Tibial nerve (tissue), 4 donors: ENCODE measurements around the gene PLB1. TPM values are rescaled to one million over a fixed set of nuclear protein-coding genes. Genes with fewer than 3 reads are reported as not detected.

Source experiments
- DNase-seq, 2 donors: peaks; one replicate each; pipeline ENCODE4 v3.0.0-alpha.2; 2019; ENCODE audit warnings: low spot score in 2 of 2
- H3K27ac ChIP-seq, 4 donors: fragments of 200-600 bp; sonication (generic) in 3 of 4; one replicate each; pipeline ENCODE4 v1.5.1; 2017 to 2019; ENCODE audit warnings: mild to moderate bottlenecking in 1 of 4
- H3K27me3 ChIP-seq, 2 donors: fragments of 200-600 bp; sonication (generic) in 1 of 2; one replicate each; pipeline versions ENCODE4 v1.5.1 to v1.6.0; 2017 to 2019
- H3K36me3 ChIP-seq, 3 donors: fragments of 200-600 bp; sonication (generic); one replicate each; pipeline ENCODE4 v1.5.1; 2018 to 2019
- H3K4me1 ChIP-seq, 4 donors: fragments of 200-600 bp; sonication (generic) in 3 of 4; one replicate each; pipeline ENCODE4 v1.5.1; 2017 to 2019
- H3K4me3 ChIP-seq, 4 donors: fragments of 200-600 bp; sonication (generic) in 3 of 4; one replicate each; pipeline ENCODE4 v1.5.1; 2017 to 2019; ENCODE audit warnings: mild to moderate bottlenecking in 1 of 4, moderate library complexity in 1 of 4
- H3K9me3 ChIP-seq, 4 donors: fragments of 200-600 bp; sonication (generic) in 3 of 4; one replicate each; pipeline ENCODE4 v1.5.1; 2017 to 2019
- CTCF ChIP-seq, 5 experiments: fragments of 200-600 bp in 3 of 5; fragments of 450-650 bp in 2 of 5; sonication (generic) in 3 of 5; IDR thresholded peaks; one replicate each; pipeline ENCODE4 v1.5.1; 2016 to 2019; ENCODE audit warnings: antibody characterized with exemption in 5 of 5, mild to moderate bottlenecking in 3 of 5, moderate library complexity in 2 of 5
- EP300 ChIP-seq, 2 donors: sonication (generic); formaldehyde crosslinking; IDR thresholded peaks; one replicate each; pipeline ENCODE4 v1.6.1; 2017; ENCODE audit warnings: antibody characterized with exemption in 2 of 2, mild to moderate bottlenecking in 1 of 2
- POLR2A ChIP-seq, 2 donors: fragments of 450-650 bp; IDR thresholded peaks; one replicate each; pipeline ENCODE4 v1.6.1; 2017; ENCODE audit warnings: antibody characterized with exemption in 2 of 2, mild to moderate bottlenecking in 2 of 2, moderate library complexity in 2 of 2
- WGBS, 2 donors: methylation state at CpG; one replicate each; pipeline ENCODE4 v1.1.5; 2018; 5-methylcytosine and 5-hydroxymethylcytosine counted together
- total RNA-seq, 4 donors: library from RNA; depleted of rRNA; stranded (reverse); fragments of >200 nt; gene quantifications; one replicate each; pipeline ENCODE4 v1.1.0, GENCODE V29; 2016

Gene PLB1
- total RNA-seq, 4 donors from 2014 or later, result 1.7 to 8.4 (median 4.7) TPM

GRCh38 chr2:28488858-28489575 is 6.8 kb upstream of the PLB1 start:
- H3K4me1 ChIP-seq, result no peaks in the 10 kb centered on the region
- no peaks in the 10 kb centered on the region for H3K27me3 ChIP-seq
- H3K36me3 ChIP-seq, result no peaks in the 10 kb centered on the region
- H3K27ac ChIP-seq, result no peak overlapping the region
- no peaks in the 10 kb centered on the region for H3K9me3 ChIP-seq
- no peak for DNase-seq
- TF ChIP-seq CTCF (IDR thresholded peaks at IDR 0.05), result no peak
- no peak for TF ChIP-seq POLR2A (IDR thresholded peaks at IDR 0.05)
- TF ChIP-seq EP300 (IDR thresholded peaks at IDR 0.05), result no peak
- 66% methylated on average over 4 of the region's 4 CpGs for WGBS, 2 donors
- H3K4me3 ChIP-seq, result no peak overlapping the region

GRCh38 chr2:28490558-28490957 is 5.3 kb upstream of the PLB1 start:
- H3K27me3 ChIP-seq, result no peaks in the 10 kb centered on the region
- no peaks in the 10 kb centered on the region for H3K9me3 ChIP-seq
- 76 to 84% methylated on average over 7 of the region's 7 CpGs for WGBS, 2 donors
- H3K4me1 ChIP-seq, result no peaks in the 10 kb centered on the region
- no peak for TF ChIP-seq POLR2A (IDR thresholded peaks at IDR 0.05)
- TF ChIP-seq EP300 (IDR thresholded peaks at IDR 0.05), result no peak
- TF ChIP-seq CTCF (IDR thresholded peaks at IDR 0.05), result no peak
- H3K27ac ChIP-seq, result no peak overlapping the region
- no peak overlapping the region for H3K4me3 ChIP-seq
- no peaks in the 10 kb centered on the region for H3K36me3 ChIP-seq
- no peak for DNase-seq

- DNase-seq, result no peak
- H3K4me3 ChIP-seq, result no peak overlapping the region
- H3K27ac ChIP-seq, result no peak overlapping the region
- WGBS, 2 donors, result 42 to 88% methylated on average over 1 of the region's 1 CpG
- no peaks in the 10 kb centered on the region for H3K9me3 ChIP-seq
- no peak for TF ChIP-seq EP300 (IDR thresholded peaks at IDR 0.05)
- TF ChIP-seq POLR2A (IDR thresholded peaks at IDR 0.05), result no peak
- TF ChIP-seq CTCF (IDR thresholded peaks at IDR 0.05), result no peak
- no peaks in the 10 kb centered on the region for H3K4me1 ChIP-seq
- no peaks in the 10 kb centered on the region for H3K36me3 ChIP-seq
- no peaks in the 10 kb centered on the region for H3K27me3 ChIP-seq
These were observed 3.6 kb upstream of the PLB1 start for GRCh38 chr2:28492282-28492681.

- Histone ChIP-seq H3K36me3 (no peaks in the 10 kb centered on the region), H3K27me3 (no peaks in the 10 kb centered on the region), H3K4me1 (no peaks in the 10 kb centered on the region), H3K9me3 (no peaks in the 10 kb centered on the region), H3K4me3 (no peak overlapping the region), H3K27ac (no peak overlapping the region)
- no peak for DNase-seq
- 88 to 94% methylated on average over 6 of the region's 6 CpGs for WGBS, 2 donors
- TF ChIP-seq EP300 (IDR thresholded peaks at IDR 0.05), result no peak
- no peak for TF ChIP-seq POLR2A (IDR thresholded peaks at IDR 0.05)
- TF ChIP-seq CTCF (IDR thresholded peaks at IDR 0.05), result no peak
These were observed 2.2 kb upstream of the PLB1 start for GRCh38 chr2:28493636-28494035.

GRCh38 chr2:28496781-28497180 is 921 bp downstream of the PLB1 start:
- H3K36me3 ChIP-seq, result no peaks in the 10 kb centered on the region
- H3K27ac ChIP-seq, result no peak overlapping the region
- no peaks in the 10 kb centered on the region for H3K4me1 ChIP-seq
- no peak for TF ChIP-seq EP300 (IDR thresholded peaks at IDR 0.05)
- no peak for TF ChIP-seq POLR2A (IDR thresholded peaks at IDR 0.05)
- TF ChIP-seq CTCF (IDR thresholded peaks at IDR 0.05), result no peak
- no peak for DNase-seq
- no peaks in the 10 kb centered on the region for H3K27me3 ChIP-seq
- 42 to 58% methylated on average over 4 of the region's 4 CpGs for WGBS, 2 donors
- no peak overlapping the region for H3K4me3 ChIP-seq
- H3K9me3 ChIP-seq, result no peaks in the 10 kb centered on the region
